Left renal pelvis (tissue), 4 donors: ENCODE measurements around the gene TMEM163. TPM values are rescaled to one million over a fixed set of nuclear protein-coding genes. Genes with fewer than 3 reads are reported as not detected.

Experiments
- DNase-seq, 4 donors: peaks; one replicate each; pipeline ENCODE4 v3.0.0-alpha.2; 2013; ENCODE audit warnings: low read depth in 4 of 4, low spot score in 3 of 4
- polyA plus RNA-seq, 4 donors: library from polyadenylated mRNA; unstranded; fragments of 120-200 nt; gene quantifications; one replicate each; pipeline ENCODE4 v1.2.1, GENCODE V29; 2013; ENCODE audit not compliant: insufficient read length in 4 of 4

The TMEM163 gene
- polyA plus RNA-seq, 4 donors, result 1.2 to 2.9 (median 2.0) TPM

DNA sequence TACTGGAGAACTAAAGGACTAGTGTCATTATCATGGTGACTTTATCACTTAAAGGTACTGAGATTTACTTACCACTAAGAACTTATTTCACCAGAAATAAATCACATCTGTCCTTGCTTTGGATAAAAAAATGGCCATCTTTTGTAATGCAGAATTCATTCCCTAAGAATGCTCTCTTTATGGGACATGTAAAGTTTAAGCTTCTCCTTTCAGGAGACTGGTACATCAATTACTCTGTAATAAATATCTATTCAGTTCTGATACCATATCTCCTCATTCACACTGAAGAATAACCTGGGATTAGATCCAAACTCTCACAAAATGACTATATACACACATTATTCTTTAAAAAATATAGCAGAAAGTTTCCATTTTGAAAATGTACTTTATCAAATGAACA is 24.4 kb downstream of the TMEM163 start:
- DNase-seq, result no peak

DNA sequence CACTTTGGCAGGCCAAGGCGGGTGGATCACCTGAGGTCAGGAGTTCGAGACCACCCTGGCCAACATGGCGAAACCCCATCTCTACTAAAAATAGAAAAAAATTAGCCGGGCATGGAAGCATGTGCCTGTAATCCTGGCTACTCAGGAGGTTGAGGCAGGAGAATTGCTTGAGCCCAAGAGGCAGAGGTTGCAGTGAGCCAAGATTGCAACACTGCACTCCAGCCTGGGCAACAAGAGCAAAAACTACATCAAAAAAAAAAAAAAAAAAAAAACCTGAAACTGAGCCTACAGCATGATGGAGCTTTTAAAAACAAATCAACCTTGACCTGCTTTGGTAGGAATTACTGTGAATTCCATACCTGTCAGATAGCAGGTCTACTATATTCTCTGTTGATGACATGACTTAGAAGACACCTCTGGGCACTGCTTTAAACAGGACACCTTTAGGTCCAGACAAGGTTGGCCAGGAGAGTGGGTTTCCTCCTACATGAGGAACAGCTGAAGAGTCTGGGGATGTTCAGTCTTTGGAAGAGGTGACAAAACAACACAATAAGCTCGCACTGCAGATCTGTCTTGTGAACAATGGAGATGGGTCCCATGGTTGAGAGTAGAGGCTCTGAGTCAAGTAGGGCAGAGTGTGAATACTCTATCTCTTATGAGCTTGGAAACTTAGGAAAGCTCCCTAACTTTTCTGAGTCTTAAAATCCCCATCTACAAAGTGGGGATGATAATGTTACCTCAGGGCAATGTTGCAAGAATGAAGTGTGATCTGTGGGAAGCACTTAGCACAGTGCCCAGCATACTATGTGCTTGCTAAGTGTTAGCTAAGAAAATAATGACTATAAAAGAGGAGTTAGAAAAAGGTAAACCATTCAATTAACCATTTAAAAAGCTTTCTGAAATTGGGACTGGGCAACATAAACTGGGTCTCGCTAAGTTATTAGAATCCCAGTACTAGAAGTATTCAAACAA is 25.2 kb downstream of the TMEM163 start:
- DNase-seq, result no peak

DNA sequence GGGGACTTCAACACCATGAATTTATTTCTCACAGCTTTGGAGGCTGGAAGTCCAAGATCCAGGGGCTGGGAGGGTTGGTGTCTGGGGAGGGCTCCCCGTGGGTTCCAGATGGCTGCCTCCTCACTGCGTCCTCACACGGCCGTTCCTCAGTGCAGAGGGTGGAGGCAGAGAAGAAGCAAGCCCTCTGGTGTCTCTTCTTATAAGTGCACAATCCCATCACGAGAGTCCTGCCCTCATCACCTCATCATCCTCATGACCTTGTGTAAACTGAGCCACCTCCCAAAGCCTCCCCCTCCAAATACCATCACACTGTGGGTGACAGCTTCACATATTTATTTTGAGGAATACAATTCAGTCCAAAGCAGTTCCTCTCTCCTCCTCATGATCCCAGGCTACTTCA is 26.3 kb downstream of the TMEM163 start:
- no peak for DNase-seq

DNA sequence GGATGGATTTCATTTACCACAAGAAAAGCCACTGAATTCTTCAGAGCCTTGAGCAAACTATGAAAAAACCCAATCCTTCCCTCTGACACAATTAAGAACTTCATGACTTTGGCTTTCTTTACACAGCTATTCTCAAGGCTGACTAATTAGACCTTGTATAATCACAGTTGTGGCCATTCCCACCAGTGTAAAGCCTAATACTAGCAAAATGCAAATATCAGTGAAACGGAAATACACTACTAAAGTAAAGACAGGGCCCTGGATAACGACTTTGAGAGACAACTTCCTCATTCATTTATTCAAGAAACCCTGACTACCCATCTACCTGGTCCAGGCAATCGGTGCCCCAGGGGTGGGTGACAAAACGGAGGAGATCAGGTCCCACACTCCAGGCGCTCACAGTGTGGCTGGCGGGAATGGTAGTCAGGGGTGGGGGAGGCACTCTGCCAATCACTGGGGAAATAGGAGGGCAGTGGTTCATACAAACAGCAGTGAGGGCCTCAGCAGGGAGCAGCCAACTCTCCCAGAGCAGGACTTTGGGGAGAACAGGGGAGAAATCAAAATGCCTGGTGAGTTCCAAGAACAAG is 28.1 kb downstream of the TMEM163 start:
- no peak for DNase-seq

DNA sequence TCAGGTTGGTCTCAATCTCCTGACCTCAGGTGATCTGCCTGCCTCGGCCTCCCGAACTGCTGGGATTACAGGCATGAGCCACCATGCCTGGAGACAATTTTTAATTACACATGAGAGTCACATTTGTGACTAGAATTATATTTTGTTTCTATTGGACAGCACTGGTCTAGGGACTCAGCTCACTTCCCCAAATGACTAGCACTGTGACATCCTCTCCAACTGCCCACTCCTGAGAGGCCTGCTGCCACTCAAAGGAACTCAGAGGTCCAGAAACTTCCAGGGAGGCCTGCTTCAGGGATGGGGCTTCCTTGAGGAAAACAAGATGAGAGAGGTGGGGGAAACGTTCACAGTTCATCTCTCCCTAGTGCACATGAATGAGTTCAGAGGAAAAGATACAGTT is 29.5 kb downstream of the TMEM163 start:
- no peak for DNase-seq

DNA sequence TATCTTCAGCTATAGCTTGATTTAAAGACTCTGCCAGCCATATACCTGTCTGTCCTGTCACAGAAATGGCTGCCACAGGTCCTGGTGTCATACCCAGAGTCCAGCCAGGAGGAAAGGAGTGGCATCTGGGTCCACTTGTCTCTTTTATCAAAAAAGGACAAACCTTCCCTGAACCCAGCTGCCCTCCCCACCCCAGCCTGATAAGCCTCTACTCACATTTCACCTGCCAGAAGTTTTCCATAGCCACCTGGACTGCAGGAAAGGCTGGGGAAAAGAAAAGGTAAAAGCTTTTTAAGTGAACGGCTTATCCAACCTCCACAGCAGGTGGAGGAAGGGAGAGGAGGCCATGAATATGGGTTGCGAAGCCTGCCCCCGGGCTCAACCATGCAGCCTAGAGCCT is 32.8 kb downstream of the TMEM163 start:
- DNase-seq, result no peak

DNA sequence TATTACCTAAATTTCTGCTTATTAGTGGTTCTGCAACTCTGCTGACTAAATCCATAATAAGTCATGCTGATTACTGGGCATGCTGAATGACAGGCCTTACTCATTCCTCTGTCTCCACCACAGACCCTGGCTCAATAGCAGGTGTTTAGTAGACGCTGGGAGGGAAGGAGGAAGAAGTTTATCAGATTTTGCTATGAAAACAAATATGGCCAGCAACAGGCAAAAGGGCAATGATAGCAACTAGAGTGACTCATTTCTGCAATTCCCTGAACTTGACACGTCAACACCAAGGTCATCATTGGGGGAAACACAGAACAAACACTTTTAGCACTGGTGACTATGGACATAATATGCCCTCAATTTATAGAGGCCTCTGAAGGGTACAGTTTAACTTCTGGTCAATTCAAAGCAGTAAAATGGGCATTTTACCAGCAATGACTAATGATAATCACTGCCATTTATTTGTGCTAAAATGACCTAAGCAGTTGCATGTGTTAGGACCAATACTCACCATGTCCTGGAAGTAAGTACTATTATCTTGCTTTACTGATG is 35.2 kb downstream of the TMEM163 start:
- no peak for DNase-seq

DNA sequence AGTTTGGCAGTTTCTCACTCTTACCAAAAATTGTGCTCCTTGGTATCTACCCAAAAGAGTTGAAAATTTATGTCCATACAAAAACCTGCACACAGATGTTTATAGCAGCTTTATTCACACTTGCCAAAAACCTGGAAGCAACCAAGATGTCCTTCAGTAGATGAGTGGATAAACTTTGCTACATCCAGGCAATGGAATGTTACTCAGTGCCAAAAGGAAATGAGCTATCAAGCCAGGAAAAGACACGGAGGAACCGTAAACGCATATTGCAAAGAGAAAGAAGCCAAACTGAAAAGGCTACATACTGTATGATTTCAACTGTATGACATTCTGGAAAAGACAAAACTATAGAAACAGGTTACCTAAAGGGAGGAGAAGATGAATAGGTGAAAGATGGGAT is 36.1 kb downstream of the TMEM163 start:
- DNase-seq, result no peak

DNA sequence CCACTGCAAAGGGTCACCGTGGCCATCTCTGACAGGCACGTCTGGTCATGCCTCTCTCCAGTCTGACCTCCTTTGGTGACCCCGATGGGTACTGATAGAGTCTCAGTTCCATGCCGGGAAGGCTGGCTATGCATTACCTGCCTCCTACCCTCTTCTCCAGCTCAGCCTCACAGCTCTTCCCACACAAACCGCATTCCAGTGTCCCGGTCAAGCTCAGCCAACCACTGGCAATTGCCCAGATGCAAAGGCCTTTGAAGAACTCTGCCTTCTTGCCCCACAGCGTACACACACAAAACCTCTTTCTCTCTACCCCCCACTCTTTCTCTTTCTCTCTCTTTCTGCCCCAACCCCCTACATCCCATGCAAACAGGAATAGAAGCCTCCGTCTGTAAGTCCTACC is 37.6 kb downstream of the TMEM163 start:
- no peak for DNase-seq

DNA sequence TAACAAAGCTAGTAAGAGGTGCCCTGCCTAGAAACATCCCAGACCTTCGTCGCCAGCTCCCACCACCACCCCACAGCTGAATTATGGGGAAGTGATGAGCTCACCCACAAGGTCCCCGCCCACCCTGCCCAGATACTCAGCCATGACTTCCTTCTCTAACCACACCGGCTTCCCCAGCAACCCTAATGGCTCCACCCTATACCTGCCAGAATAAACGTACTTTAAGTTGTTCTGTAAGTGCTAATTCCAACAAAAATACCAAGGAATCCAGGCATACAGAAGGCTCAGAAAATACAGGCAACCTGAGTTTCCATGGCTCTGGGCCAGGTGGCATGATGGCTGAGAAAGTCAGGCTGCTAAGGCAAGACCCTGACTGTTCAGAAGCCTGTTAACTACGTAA is 39.1 kb downstream of the TMEM163 start:
- no peak for DNase-seq

DNA sequence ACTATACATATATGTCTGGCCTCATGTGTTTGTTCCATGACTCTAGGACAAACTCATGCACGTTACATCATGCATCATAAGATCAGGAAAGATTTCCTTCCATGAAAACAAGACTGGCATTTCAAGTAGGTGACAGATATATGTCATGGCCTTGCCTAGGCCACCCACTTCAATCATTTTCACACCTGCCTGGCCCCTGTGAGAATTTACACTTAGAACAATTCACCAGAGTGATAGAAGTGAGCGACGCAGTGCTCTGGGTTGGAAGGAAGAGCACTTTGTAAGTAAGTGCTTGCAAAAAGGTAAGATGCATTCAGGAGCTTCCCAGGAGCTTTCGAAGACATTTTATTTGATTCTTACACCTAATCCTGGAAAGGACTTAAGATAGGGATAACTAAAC is 39.5 kb downstream of the TMEM163 start:
- no peak for DNase-seq

DNA sequence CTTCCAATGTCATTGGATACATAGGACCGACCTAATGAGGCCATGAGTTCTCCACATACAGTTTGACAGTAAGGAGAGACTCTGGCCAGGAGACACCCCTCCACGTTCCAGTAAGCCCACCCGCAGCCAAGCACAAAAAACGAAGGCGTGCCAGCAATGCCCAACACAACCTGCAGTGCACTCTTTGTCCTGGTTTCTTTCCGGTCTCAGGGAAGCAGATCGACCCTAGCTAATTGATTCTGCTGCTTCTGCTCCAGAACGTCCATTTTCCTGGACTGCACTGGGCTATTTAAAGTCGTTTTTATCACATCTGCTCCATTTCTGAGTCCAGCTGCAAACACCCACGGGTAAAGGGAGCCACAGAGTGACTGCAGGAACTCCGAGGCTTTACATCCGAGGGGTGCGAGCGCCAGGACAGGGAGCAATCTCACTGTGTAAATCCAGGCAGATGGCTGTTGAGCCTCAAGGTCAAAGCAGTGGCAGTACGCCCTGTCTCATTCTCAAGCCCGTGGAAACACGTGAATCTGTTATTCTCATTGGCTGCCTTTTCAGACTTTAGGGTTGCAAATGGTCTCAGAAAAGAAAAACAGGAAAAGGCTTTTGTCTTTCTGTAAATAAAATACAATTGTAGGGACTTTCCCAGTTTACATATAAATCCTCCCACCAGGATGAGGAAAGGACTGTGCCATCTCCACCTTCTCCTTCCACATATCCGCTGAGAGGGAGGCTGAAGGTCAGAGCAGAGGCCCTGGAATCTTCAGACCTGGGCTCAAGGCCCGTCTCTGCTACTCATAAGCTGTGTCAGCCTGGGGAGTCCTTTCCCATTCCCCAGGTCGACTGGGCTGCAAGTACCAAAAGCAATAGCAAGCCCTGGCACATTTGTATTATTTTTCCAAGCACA is 40.7 kb downstream of the TMEM163 start:
- no peak for DNase-seq

DNA sequence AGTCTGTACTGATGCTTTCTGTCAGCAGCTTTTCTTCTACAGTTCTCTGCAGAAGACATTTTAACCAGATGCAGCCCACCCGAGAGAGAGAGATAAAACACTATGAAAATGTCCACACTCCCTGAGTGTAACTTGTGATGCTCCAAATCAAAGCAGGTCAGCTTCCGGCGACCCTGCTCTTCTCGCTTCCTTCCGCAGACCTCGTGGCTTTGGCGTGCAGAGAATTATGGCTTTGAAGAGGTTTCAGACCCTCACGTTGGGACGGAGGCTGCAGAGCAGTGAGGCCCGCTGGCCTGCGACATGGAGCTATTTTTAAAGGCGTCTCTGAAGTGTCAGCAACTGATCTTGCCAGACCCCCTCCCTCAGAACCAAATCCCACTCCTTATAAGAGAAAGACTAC is 41.8 kb downstream of the TMEM163 start:
- DNase-seq, result no peak

DNA sequence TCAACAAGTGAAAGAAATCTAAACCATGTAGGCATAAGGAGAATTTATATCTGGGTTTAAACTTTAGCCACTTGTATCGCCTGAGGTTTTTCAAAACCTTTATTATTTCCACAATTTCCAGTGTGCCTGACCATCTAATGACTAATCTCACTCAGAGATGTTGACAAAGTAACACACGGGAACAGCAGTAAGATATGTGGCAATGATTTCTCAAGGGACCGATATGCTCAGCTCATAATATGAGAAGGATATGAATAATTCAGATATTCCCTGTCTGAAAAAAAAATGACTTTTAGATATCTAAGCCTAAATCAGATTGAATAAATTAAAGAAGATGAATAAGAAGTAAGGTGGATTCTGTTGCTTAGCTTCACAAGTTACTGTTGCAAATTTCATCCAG is 43.5 kb downstream of the TMEM163 start:
- DNase-seq, result no peak

DNA sequence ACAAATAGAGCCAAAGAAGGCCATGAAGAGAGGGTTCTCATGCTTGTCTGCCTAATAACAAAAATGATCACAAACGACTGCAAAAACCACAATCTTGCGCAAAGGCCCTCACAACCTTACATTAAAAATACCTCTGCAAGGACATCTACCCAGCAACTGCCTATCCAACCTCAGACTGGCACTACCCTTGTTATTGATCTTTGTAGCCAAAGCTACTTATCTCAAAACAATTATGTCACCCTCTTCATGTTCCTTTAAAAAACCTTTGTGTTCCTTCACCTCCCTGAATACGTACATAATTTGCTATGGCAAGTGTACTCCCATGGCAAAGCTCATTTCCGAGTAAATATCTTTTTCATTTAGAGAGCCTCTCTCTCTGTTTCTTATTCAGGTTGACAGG is 44.1 kb downstream of the TMEM163 start:
- no peak for DNase-seq

DNA sequence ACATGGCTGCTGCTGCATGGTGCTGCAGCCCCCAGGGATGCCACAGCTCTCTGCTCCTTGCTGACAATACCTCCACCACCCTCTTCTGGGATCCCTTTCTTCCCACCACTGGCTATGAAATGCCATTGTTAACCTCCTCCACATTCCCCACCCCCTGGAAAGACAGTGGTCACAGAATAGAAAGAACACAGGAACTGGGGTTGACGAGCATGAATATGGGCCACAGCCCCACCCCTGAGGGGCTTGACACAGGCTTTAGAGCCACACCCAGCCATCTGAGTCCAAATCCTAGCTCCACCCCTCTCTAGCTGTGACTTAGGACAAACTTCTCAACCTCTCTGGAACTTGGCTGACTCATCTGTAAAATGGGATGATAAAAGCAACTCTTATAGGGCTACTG is 47.3 kb downstream of the TMEM163 start:
- no peak for DNase-seq

DNA sequence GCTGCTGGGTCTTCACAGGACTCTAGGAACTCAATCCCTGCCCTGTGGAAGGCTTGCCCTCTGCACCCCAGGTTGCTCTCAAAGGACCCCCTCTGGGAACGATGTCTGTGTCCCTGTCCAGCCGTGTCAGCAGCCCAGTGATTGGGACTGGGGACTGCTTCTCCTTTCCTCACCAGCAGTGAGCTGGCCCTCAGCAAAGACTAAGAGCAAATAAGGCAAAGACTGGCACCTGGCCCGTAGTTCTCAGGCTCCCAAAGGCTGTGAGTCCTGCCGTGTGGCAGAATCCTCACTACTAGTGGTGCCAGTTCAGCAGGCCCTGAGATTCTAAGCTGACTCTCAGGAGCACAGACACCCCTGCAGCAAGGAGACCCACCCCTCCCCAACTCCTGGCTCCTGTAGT is 47.8 kb downstream of the TMEM163 start:
- DNase-seq, result no peak

DNA sequence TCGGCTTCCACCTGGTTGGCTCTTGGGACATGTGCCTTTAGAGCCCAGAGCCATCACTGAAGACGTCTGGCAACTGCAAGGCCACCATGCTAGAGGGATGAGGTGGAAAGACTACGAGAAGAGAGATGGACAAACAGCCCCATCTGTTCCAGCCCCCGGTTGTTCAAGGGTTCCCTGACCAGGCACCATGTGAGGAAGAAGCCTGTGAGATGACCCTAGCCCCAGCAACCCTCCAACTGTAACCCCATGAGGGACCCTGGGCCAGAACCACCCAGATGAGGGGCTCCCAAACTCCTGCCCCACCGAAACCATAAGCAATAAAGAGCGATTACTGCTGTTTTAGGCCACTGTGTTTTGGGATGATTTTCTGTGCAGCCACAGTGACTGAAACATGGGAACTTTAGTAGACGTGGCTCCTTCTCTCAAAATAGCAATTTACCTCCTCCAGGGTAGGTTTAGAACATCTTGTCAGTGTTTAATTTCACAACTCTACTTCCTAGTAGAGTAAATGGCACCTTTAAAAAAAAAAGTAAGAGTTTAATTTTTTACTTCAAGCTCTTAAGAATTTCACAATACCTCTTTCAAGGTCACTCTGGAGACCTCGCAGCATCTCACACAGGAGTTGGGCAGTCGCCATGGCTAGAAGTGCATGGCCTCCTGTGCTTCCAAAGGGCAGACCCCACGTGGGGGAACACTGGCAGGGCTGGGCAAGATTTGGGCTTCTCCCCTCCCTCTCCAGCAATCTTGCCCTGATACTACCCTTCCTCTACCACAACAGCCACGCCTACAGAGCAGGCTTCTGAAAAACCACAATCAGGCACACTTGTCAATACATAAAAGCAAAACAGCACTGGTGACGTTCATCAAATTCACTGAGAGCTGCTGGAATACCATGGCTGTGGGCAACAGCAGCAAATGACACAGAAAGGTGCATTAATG is 48.8 kb downstream of the TMEM163 start:
- no peak for DNase-seq

DNA sequence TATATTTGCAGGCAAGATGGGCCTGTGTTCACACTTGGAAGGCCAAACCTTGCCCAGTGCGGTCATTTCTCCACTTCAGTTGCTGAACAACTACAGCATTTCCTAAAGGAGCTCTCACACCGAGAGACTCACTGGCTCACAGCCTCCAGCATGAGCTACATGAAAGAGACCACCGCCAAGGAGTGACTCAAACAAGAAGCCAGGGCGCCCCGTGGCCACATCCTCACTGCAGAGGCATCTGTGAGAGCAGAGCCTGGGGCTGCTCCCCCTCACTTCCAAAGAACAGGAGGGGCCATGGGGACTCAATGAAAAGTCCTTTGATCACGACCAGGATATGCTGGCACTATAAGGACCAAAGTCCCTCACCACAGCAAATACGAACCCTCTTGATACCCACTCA is 50.0 kb downstream of the TMEM163 start:
- DNase-seq, result no peak

DNA sequence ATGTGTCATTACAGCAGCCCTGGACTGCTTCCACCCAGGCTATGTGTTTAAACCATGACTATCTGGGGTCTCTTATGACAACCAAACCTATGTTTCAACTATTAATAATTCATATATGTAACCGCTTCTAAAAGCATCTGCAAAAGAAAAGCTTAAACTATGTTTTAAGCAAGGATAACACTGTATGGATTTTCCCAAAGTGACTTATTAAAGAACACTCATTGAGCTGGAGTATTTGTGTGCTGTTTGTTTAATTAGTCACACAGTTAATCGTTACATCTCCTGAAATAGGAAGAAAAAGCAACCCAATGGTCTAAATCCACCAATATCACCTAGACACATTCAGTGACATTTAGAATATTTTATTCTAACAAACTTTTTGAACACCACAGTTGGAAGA is 51.3 kb downstream of the TMEM163 start:
- no peak for DNase-seq
